Type B pancreatic cell (in vitro differentiated cells): ENCODE measurements around the gene SNTG2. TPM values are rescaled to one million over a fixed set of nuclear protein-coding genes. Genes with fewer than 3 reads are reported as not detected.

ENCODE experiments used
- DNase-seq: peaks from one replicate; pipeline ENCODE4 v3.0.0; 2021; ENCODE audit warnings: mixed read lengths; ENCODE audit not compliant: unreplicated experiment; ENCODE audit errors: extremely low spot score
- H3K27ac Mint-ChIP-seq: 2 replicates; pipeline ENCODE4 v1.8.0; 2021; ENCODE audit warnings: mild to moderate bottlenecking, mixed read lengths
- H3K27me3 Mint-ChIP-seq: 2 replicates; pipeline ENCODE4 v1.8.0; 2021; ENCODE audit warnings: mixed read lengths
- H3K36me3 Mint-ChIP-seq: 2 replicates; pipeline ENCODE4 v1.8.0; 2021; ENCODE audit warnings: mixed read lengths
- H3K4me1 Mint-ChIP-seq: one replicate; pipeline ENCODE4 v1.8.0; 2021; ENCODE audit warnings: mixed read lengths; ENCODE audit not compliant: unreplicated experiment
- H3K4me3 Mint-ChIP-seq: 2 replicates; pipeline ENCODE4 v1.8.0; 2021; ENCODE audit warnings: mild to moderate bottlenecking, mixed read lengths
- H3K9me3 Mint-ChIP-seq: 2 replicates; pipeline ENCODE4 v1.8.0; 2021; ENCODE audit warnings: mixed read lengths
- CTCF ChIP-seq: fragments of 200-600 bp; sonication (generic); conservative IDR thresholded peaks from 2 replicates; pipeline ENCODE4 v1.5.0; 2021; ENCODE audit warnings: antibody characterized with exemption, mild to moderate bottlenecking
- total RNA-seq: library from RNA; stranded (reverse); gene quantifications from 2 replicates; pipeline ENCODE4 v1.2.1, GENCODE V29; 2021; ENCODE audit warnings: low replicate concordance

SNTG2 gene
- total RNA-seq, 1 donor from 2014 or later, result 1.1 TPM

GRCh38 chr2:985317-985898 is 34.8 kb downstream of the SNTG2 start:
- Mint-ChIP-seq H3K27ac (no peak overlapping the region), H3K36me3 (no peaks in the 10 kb centered on the region), H3K4me3 (no peak overlapping the region), H3K9me3 (peaks cover 6% of the 10 kb centered on the region), H3K27me3 (peaks cover 20% of the 10 kb centered on the region), H3K4me1 (peaks cover 32% of the 10 kb centered on the region)
- DNase-seq, result no peak
- no peak for TF ChIP-seq CTCF

GRCh38 chr2:987789-988188 is 37.1 kb downstream of the SNTG2 start:
- Mint-ChIP-seq H3K4me1 (peaks cover 32% of the 10 kb centered on the region), H3K4me3 (no peak overlapping the region), H3K27me3 (peaks cover 16% of the 10 kb centered on the region), H3K36me3 (no peaks in the 10 kb centered on the region), H3K27ac (no peak overlapping the region), H3K9me3 (peaks cover 6% of the 10 kb centered on the region)
- no peak for DNase-seq
- no peak for TF ChIP-seq CTCF

- Mint-ChIP-seq H3K27ac (no peak overlapping the region), H3K36me3 (no peaks in the 10 kb centered on the region), H3K27me3 (peaks cover 2% of the 10 kb centered on the region), H3K4me3 (no peak overlapping the region), H3K9me3 (peaks cover 6% of the 10 kb centered on the region), H3K4me1 (peaks cover 20% of the 10 kb centered on the region)
- peak; percentile 34 for DNase-seq
- no peak for TF ChIP-seq CTCF
Measured at GRCh38 chr2:989781-990467, 39.3 kb downstream of the SNTG2 start.

- Mint-ChIP-seq H3K27ac (no peak overlapping the region), H3K9me3 (peaks cover 6% of the 10 kb centered on the region), H3K4me1 (peaks cover 11% of the 10 kb centered on the region), H3K27me3 (no peaks in the 10 kb centered on the region), H3K36me3 (no peaks in the 10 kb centered on the region), H3K4me3 (no peak overlapping the region)
- TF ChIP-seq CTCF, result no peak
- no peak for DNase-seq
Measured at GRCh38 chr2:990970-991369, 40.3 kb downstream of the SNTG2 start.

GRCh38 chr2:1002350-1002749 is 51.7 kb downstream of the SNTG2 start:
- no peak for TF ChIP-seq CTCF
- H3K27me3 Mint-ChIP-seq, result peaks cover 3% of the 10 kb centered on the region
- no peaks in the 10 kb centered on the region for H3K36me3 Mint-ChIP-seq

More at GRCh38 chr2:1002350-1002749, 51.7 kb downstream of the SNTG2 start:
- no peak for DNase-seq
- no peak overlapping the region for H3K27ac Mint-ChIP-seq
- H3K4me3 Mint-ChIP-seq, result no peak overlapping the region
- no peaks in the 10 kb centered on the region for H3K4me1 Mint-ChIP-seq
- H3K9me3 Mint-ChIP-seq, result no peaks in the 10 kb centered on the region
